Liver (tissue), 9 donors: ENCODE results near the gene BCAP31. TPM values are rescaled to one million over a fixed set of nuclear protein-coding genes. Genes with fewer than 3 reads are reported as not detected.

Source experiments
- DNase-seq: peaks from one replicate; pipeline ENCODE4 v3.0.0-alpha.2; 2017; ENCODE audit warnings: low spot score
- H3K27ac ChIP-seq, 2 donors: one replicate each; pipeline ENCODE4 v1.7.0; 2013; ENCODE audit warnings: inconsistent platforms in 2 of 2, low read length in 2 of 2, control low read depth in 1 of 2, low read depth in 1 of 2, mild to moderate bottlenecking in 1 of 2
- H3K27me3 ChIP-seq, 4 donors: one replicate each; pipeline versions ENCODE4 v1.6.1 to v1.7.0; 2013; ENCODE audit warnings: low read length in 3 of 4, inconsistent platforms in 1 of 4, mild to moderate bottlenecking in 1 of 4, moderate library complexity in 1 of 4; ENCODE audit not compliant: control insufficient read depth in 4 of 4, insufficient read depth in 4 of 4
- H3K36me3 ChIP-seq, 4 donors: one replicate each; pipeline versions ENCODE4 v1.6.1 to v1.7.0; 2013; ENCODE audit warnings: low read length in 3 of 4, mild to moderate bottlenecking in 3 of 4, low read depth in 1 of 4, moderate library complexity in 1 of 4; ENCODE audit not compliant: control insufficient read depth in 4 of 4, insufficient read depth in 3 of 4
- H3K4me1 ChIP-seq, 4 donors: one replicate each; pipeline versions ENCODE4 v1.6.1 to v1.7.0; 2013; ENCODE audit warnings: low read length in 3 of 4, mild to moderate bottlenecking in 3 of 4, moderate library complexity in 1 of 4; ENCODE audit not compliant: control insufficient read depth in 4 of 4, insufficient read depth in 4 of 4
- H3K4me3 ChIP-seq, 3 donors: one replicate each; pipeline versions ENCODE4 v1.6.1 to v1.7.0; 2013; ENCODE audit warnings: low read length in 3 of 3, control low read depth in 1 of 3, low read depth in 1 of 3, mild to moderate bottlenecking in 1 of 3
- H3K9ac ChIP-seq, 2 donors: one replicate each; pipeline ENCODE4 v1.7.0; 2013; ENCODE audit warnings: low read length in 2 of 2, mild to moderate bottlenecking in 2 of 2, moderate library complexity in 2 of 2, control low read depth in 1 of 2, low read depth in 1 of 2
- H3K9me3 ChIP-seq, 4 donors: one replicate each; pipeline versions ENCODE4 v1.6.1 to v1.7.0; 2013; ENCODE audit warnings: low read length in 3 of 4; ENCODE audit not compliant: control insufficient read depth in 4 of 4
- ATF3 ChIP-seq: IDR thresholded peaks from 2 replicates; pipeline ENCODE4 v1.6.1; 2016; ENCODE audit warnings: antibody characterized with exemption
- CTCF ChIP-seq: fragments of 150-350 bp; IDR thresholded peaks from 2 replicates; pipeline ENCODE4 v1.5.1; 2017; ENCODE audit warnings: improper control_type of control experiment, low read depth, low read length; ENCODE audit not compliant: missing input control
- EGR1 ChIP-seq, 2 donors: IDR thresholded peaks; 2 replicates each; pipeline ENCODE4 v1.6.1; 2016 to 2018; ENCODE audit warnings: antibody characterized with exemption in 2 of 2, low read depth in 2 of 2
- FOXA1 ChIP-seq: IDR thresholded peaks from 2 replicates; pipeline ENCODE4 v1.6.1; 2016; ENCODE audit warnings: antibody characterized with exemption
- FOXA2 ChIP-seq: IDR thresholded peaks from 2 replicates; pipeline ENCODE4 v1.6.1; 2016; ENCODE audit warnings: antibody characterized with exemption
- HNF4A ChIP-seq, 2 donors: conservative IDR thresholded peaks; 2 replicates each; pipeline ENCODE4 v1.6.1; 2016; ENCODE audit warnings: antibody characterized with exemption in 2 of 2, mild to moderate bottlenecking in 2 of 2
- HNF4G ChIP-seq: IDR thresholded peaks from 2 replicates; pipeline ENCODE4 v1.6.1; 2016; ENCODE audit warnings: antibody characterized with exemption
- JUND ChIP-seq, 2 donors: IDR thresholded peaks; 2 replicates each; pipeline ENCODE4 v1.6.1; 2016; ENCODE audit warnings: antibody characterized with exemption in 2 of 2
- MAX ChIP-seq: IDR thresholded peaks from 2 replicates; pipeline ENCODE4 v1.6.1; 2016; ENCODE audit warnings: antibody characterized with exemption
- NR2F2 ChIP-seq: IDR thresholded peaks from 2 replicates; pipeline ENCODE4 v1.6.1; 2016; ENCODE audit warnings: antibody characterized with exemption
- RAD21 ChIP-seq, 2 donors: IDR thresholded peaks; 2 replicates each; pipeline ENCODE4 v1.6.1; 2016; ENCODE audit warnings: antibody characterized with exemption in 2 of 2, mild to moderate bottlenecking in 2 of 2
- REST ChIP-seq: IDR thresholded peaks from 2 replicates; pipeline ENCODE4 v1.6.1; 2016; ENCODE audit warnings: antibody characterized with exemption, mild to moderate bottlenecking
- RXRA ChIP-seq, 2 donors: IDR thresholded peaks; 2 replicates each; pipeline ENCODE4 v1.6.1; 2017 to 2018; ENCODE audit warnings: antibody characterized with exemption in 2 of 2, mild to moderate bottlenecking in 1 of 2
- SP1 ChIP-seq: IDR thresholded peaks from 2 replicates; pipeline ENCODE4 v1.6.1; 2018; ENCODE audit warnings: antibody characterized with exemption, mild to moderate bottlenecking
- TAF1 ChIP-seq: conservative IDR thresholded peaks from 2 replicates; pipeline ENCODE4 v1.6.1; 2016; ENCODE audit warnings: antibody characterized with exemption, mild to moderate bottlenecking
- YY1 ChIP-seq: IDR thresholded peaks from 2 replicates; pipeline ENCODE4 v1.6.1; 2016; ENCODE audit warnings: antibody characterized with exemption, mild to moderate bottlenecking
- ZBTB33 ChIP-seq: IDR thresholded peaks from 2 replicates; pipeline ENCODE4 v1.6.1; 2016; ENCODE audit warnings: antibody characterized with exemption
- WGBS: extraction: QIAGEN DNeasy Blood & Tissue Kit; methylation state at CpG from one replicate; pipeline ENCODE4 v1.1.7; 2013; 5-methylcytosine and 5-hydroxymethylcytosine counted together
- polyA plus RNA-seq, 2 donors: library from polyadenylated mRNA; stranded (reverse) in 1 of 2; unstranded in 1 of 2; fragments of 200-250 nt in 1 of 2; fragments of >200 nt in 1 of 2; fragmentation: Nextera tagmentation in 1 of 2; extraction: Ambion mirVana in 1 of 2; gene quantifications; one replicate each; pipeline versions ENCODE4 v1.2.1 to v1.2.3, GENCODE V29; 2013 to 2015
- total RNA-seq, 2 donors: library from RNA; depleted of rRNA; stranded (reverse); fragments of >200 nt; gene quantifications; one replicate each; pipeline ENCODE4 v1.2.3, GENCODE V29; 2014
- donor health status: healthy.
- donor health status: healthy.
- donor health status: healthy.
- donor health status: healthy.
- donor health status: healthy.

BCAP31 gene
- total and polyA plus RNA-seq, 4 donors = 64.6 to 158 (median 119) TPM

GRCh38 chrX:153722704-153723350 is 1.4 kb downstream of the BCAP31 start:
- WGBS = 42% methylated on average over 12 of the region's 12 CpGs
- Histone ChIP-seq H3K9me3 (no peaks in the 10 kb centered on the region), H3K9ac (peak overlapping the region in 1 of 2 donors; percentile 78), H3K36me3 (peaks cover 3 to 19% (median 9%) of the 10 kb centered on the region in 4 donors), H3K27me3 (no peaks in the 10 kb centered on the region), H3K4me1 (peaks cover 16 to 43% (median 31%) of the 10 kb centered on the region in 4 donors), H3K27ac (peak overlapping the region; percentile 83 to 86), H3K4me3 (peak overlapping the region; percentile 65 to 82 (median 74))
- TF ChIP-seq RAD21 (IDR thresholded peaks at IDR 0.05) = no peak
- TF ChIP-seq JUND (IDR thresholded peaks at IDR 0.05) = no peak
- no peak for TF ChIP-seq FOXA2
- TF ChIP-seq CTCF = no peak
- no peak for TF ChIP-seq YY1
- TF ChIP-seq ATF3 = no peak
- TF ChIP-seq HNF4A (conservative IDR thresholded peaks at IDR 0.05) = no peak
- TF ChIP-seq NR2F2 = no peak
- no peak for TF ChIP-seq HNF4G
- TF ChIP-seq SP1 = no peak
- TF ChIP-seq FOXA1 = no peak
- TF ChIP-seq REST = no peak
- no peak for TF ChIP-seq EGR1 (IDR thresholded peaks at IDR 0.05; ENCODE audit: low read depth in 2 of 2)
- no peak for TF ChIP-seq ZBTB33
- TF ChIP-seq RXRA (IDR thresholded peaks at IDR 0.05) = no peak
- no peak for TF ChIP-seq MAX
- no peak for TF ChIP-seq TAF1
- no peak for DNase-seq
